Myometrial cell (primary cell): ENCODE measurements around the gene SLC2A8. TPM values are rescaled to one million over a fixed set of nuclear protein-coding genes. Genes with fewer than 3 reads are reported as not detected.

Experiments used
- total RNA-seq: library from RNA; depleted of rRNA; stranded (reverse); fragments of >200 nt; gene quantifications from 2 replicates; pipeline ENCODE4 v1.2.3, GENCODE V29; 2015

SLC2A8 gene
- 11.0 and 17.7 TPM in 2 replicates for total RNA-seq

GRCh38 chr9:127396808-127397645 is at the start of gene SLC2A8:
TSS of gene SLC2A8 (plus strand) at chr9:127397169. CDS start at chr9:127397231, 62 bp downstream.

GRCh38 chr9:127423934-127424675 is 27.1 kb downstream of the SLC2A8 start, which contains the start of gene ZNF79:
TSS of gene ZNF79 (plus strand) at chr9:127424382. CDS start at chr9:127424788, 406 bp downstream.

DNA sequence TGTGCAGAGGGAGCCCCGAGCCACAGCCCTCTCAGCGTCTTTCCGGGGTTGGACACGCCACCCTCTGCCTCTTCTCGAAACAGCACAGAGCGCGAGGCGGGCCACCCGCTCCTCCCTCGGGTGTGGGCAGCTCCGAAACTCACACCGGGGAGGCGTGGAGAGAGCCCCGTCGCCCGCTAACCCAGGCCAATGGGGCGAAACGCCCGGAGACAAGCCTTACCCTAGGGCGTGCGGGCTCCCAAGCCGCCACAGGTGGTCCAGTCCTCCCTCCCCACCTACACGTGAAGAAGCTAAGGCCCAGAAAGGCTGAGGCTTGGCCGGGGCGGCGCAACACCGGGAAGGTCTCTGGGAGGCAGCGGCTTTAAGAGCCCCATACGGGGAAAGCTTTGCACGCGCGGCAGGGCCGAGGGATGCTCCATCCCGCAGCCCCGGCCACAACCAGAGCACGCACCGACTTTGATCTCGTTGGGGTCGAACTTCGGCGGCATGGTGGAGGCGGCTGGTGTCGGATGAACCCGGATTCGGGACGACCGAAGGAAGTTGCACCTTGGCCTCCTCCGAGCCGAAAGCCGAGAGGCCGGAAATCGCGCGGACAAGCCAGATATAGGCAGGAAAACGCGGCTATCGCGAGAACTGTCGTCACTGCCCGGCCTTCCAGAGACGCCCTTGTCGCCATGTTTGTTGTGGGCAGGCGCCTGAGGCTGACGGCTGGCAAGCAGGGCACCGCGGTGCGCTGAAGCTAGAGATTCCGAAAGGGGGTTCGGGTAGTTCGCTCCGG is 54.0 kb downstream of the SLC2A8 start, which contains the start of the genes LRSAM1 and RPL12:
LRSAM1 (plus strand) TSS at position 681 of the 778 bp plus-strand sequence. CDS start 3,018 bp downstream, outside the sequence.
RPL12 (minus strand) TSS at position 577 of the 778 bp plus-strand sequence; CDS start at position 488, 89 bp downstream.

Other genes starting within 250 kb of the SLC2A8 start
- 0.71 TPM in 1 of 2 replicates, not detected in the other for gene GARNL3, start 132.4 kb upstream of the SLC2A8 start, total RNA-seq
- 4.8 and 6.9 TPM in 2 replicates for gene ZNF79, start 27.2 kb downstream of the SLC2A8 start, total RNA-seq
- 2,930 and 3,549 TPM in 2 replicates for gene RPL12, start 54.2 kb downstream of the SLC2A8 start, total RNA-seq
- gene LRSAM1, start 54.3 kb downstream of the SLC2A8 start, total RNA-seq: 10.1 and 12.8 TPM in 2 replicates
- gene STXBP1, start 215.1 kb downstream of the SLC2A8 start, total RNA-seq: 28.8 and 77.8 TPM in 2 replicates